Esophagus squamous epithelium (tissue), 5 donors: ENCODE data around the gene C11orf97. TPM values are rescaled to one million over a fixed set of nuclear protein-coding genes. Genes with fewer than 3 reads are reported as not detected.

ENCODE experiments used
- DNase-seq: peaks from one replicate; lab custom pipeline; 2025; lab: John Stamatoyannopoulos, UW
- H3K27ac ChIP-seq, 4 donors: fragments of 200-600 bp; sonication (generic); one replicate each; pipeline ENCODE4 v1.5.1; 2016 to 2019; ENCODE audit warnings: mild to moderate bottlenecking in 1 of 4
- H3K27me3 ChIP-seq, 4 donors: fragments of 200-600 bp; sonication (generic); 1 replicate in 3 of 4; 2 replicates in 1 of 4; pipeline versions ENCODE4 v1.5.1 to v1.6.0; 2017 to 2021; ENCODE audit warnings: antibody characterized with exemption in 1 of 4
- H3K36me3 ChIP-seq, 3 donors: fragments of 200-600 bp; sonication (generic); one replicate each; pipeline ENCODE4 v1.5.1; 2016 to 2019
- H3K4me1 ChIP-seq, 3 donors: fragments of 200-600 bp; sonication (generic); one replicate each; pipeline ENCODE4 v1.5.1; 2017 to 2019
- H3K4me3 ChIP-seq, 4 donors: fragments of 200-600 bp; sonication (generic); 1 replicate in 3 of 4; 2 replicates in 1 of 4; pipeline ENCODE4 v1.5.1; 2016 to 2019; ENCODE audit warnings: mild to moderate bottlenecking in 2 of 4, moderate library complexity in 1 of 4
- H3K9me3 ChIP-seq, 3 donors: fragments of 200-600 bp; sonication (generic); one replicate each; pipeline ENCODE4 v1.5.1; 2016 to 2019
- POLR2A ChIP-seq, 4 donors: fragments of 450-650 bp; IDR thresholded peaks; one replicate each; pipeline ENCODE4 v1.6.1; 2017; ENCODE audit warnings: antibody characterized with exemption in 4 of 4, mild to moderate bottlenecking in 4 of 4, moderate library complexity in 3 of 4
- WGBS, 2 donors: methylation state at CpG; one replicate each; pipeline ENCODE4 v1.1.5; 2018; 5-methylcytosine and 5-hydroxymethylcytosine counted together
- intact Hi-C: fragments of 100-400 bp; cut with DNase I; formaldehyde crosslinking; loops from one replicate; pipeline ENCODE4 v1.15.0; 2022
- total RNA-seq, 4 donors: library from RNA; depleted of rRNA; stranded (reverse); fragments of >200 nt; gene quantifications; one replicate each; pipeline ENCODE4 v1.1.0, GENCODE V29; 2016
- TF ChIP-seq, protein P1 (sequence below), 6 experiments: fragments of 450-650 bp in 4 of 6; fragments of 200-600 bp in 2 of 6; sonication (generic) in 2 of 6; IDR thresholded peaks; one replicate each; pipeline ENCODE4 v1.5.1; 2016 to 2019; ENCODE audit warnings: antibody characterized with exemption in 6 of 6, mild to moderate bottlenecking in 4 of 6, moderate library complexity in 4 of 6
- donor health status: DM: yes; HTN: yes; CAD: no.

C11orf97 gene
- total RNA-seq, 4 donors from 2014 or later: not detected

DNA sequence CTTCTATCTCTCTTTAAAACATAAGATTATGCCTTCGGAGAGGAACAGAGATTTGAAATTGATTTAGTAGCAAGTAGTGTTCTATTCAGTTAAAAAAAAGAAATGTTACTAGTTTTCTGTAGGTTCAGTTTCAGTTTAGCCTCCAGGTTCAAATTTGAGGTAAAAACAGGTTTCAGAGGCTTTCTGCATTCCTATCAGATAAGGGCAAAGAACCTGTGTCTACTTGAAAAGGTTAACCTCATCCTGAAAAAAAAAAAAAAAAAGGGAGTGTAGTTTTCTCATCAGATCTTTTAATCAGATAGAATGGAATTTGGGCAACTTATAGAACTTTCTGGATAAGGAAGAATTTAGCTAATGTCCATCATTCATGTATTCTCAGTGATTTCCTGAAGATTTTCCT lies 12.1 kb downstream of the C11orf97 start:
- TF ChIP-seq, protein P1, sequence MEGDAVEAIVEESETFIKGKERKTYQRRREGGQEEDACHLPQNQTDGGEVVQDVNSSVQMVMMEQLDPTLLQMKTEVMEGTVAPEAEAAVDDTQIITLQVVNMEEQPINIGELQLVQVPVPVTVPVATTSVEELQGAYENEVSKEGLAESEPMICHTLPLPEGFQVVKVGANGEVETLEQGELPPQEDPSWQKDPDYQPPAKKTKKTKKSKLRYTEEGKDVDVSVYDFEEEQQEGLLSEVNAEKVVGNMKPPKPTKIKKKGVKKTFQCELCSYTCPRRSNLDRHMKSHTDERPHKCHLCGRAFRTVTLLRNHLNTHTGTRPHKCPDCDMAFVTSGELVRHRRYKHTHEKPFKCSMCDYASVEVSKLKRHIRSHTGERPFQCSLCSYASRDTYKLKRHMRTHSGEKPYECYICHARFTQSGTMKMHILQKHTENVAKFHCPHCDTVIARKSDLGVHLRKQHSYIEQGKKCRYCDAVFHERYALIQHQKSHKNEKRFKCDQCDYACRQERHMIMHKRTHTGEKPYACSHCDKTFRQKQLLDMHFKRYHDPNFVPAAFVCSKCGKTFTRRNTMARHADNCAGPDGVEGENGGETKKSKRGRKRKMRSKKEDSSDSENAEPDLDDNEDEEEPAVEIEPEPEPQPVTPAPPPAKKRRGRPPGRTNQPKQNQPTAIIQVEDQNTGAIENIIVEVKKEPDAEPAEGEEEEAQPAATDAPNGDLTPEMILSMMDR (IDR thresholded peaks at IDR 0.05): no peak
- TF ChIP-seq POLR2A (IDR thresholded peaks at IDR 0.05): no peak
- no peak overlapping the region for H3K27ac ChIP-seq
- H3K36me3 ChIP-seq: no peaks in the 10 kb centered on the region
- DNase-seq: no peak
- intact Hi-C loops: loop anchor here (10.0 kb wide), 1 partner anchor 70 kb away; no protein-coding TSS in a partner anchor
- no peaks in the 10 kb centered on the region for H3K9me3 ChIP-seq
- H3K4me1 ChIP-seq: peaks cover 0 to 21% (median 0%) of the 10 kb centered on the region in 3 donors
- H3K27me3 ChIP-seq: peaks cover 0 to 3% (median 0%) of the 10 kb centered on the region in 4 donors
- WGBS, 2 donors: 85 to 89% methylated on average over 1 of the region's 1 CpG
- H3K4me3 ChIP-seq: no peak overlapping the region

DNA sequence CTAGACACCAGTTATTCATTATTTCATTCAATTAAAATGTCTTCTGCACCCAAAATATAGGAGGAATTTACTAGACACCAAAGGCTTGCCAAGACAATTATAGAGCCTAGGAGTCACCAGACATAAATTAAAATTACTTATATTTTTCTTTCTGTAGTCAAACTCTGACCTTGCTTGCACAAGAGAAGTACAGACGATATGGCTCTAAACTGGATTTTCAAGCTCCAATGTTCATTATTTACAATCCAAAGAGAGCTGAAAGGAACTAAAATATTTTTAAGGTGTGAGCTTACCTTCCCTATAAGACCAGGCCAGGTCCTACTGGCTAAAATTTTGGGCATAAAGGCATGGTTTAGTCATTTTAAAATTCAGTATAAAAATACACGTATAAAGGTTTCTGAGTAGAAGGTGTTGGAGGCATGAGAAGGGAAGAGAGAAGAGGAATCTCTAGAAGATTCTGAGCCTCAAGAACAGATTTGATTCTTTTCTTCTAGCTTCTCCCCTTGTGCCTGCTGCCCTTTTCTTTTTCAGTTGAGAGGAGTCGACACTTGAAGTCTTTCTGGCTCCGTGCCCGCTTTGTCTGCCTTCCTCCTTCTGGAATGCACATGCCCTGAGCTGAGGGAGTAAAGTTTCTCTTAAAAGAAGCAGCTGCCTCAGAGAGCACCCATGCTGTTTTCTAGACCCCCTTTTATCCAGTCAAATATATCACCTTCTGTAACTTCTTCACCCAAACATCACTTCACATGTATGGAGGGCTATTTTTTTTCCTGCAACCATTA lies 13.5 kb downstream of the C11orf97 start:
- Histone ChIP-seq H3K27ac (peak overlapping the region in 1 of 4 donors; percentile 18), H3K36me3 (no peaks in the 10 kb centered on the region), H3K4me3 (no peak overlapping the region), H3K9me3 (no peaks in the 10 kb centered on the region), H3K4me1 (peaks cover 0 to 21% (median 0%) of the 10 kb centered on the region in 3 donors), H3K27me3 (peaks cover 0 to 3% (median 0%) of the 10 kb centered on the region in 4 donors)
- WGBS, 2 donors: 23 to 26% methylated on average over 5 of the region's 5 CpGs
- TF ChIP-seq, protein P1 (IDR thresholded peaks at IDR 0.05): no peak
- TF ChIP-seq POLR2A (IDR thresholded peaks at IDR 0.05): no peak
- no peak for DNase-seq
- intact Hi-C loops: loop anchor here (10.0 kb wide), 1 partner anchor 69 kb away; no protein-coding TSS in a partner anchor

DNA sequence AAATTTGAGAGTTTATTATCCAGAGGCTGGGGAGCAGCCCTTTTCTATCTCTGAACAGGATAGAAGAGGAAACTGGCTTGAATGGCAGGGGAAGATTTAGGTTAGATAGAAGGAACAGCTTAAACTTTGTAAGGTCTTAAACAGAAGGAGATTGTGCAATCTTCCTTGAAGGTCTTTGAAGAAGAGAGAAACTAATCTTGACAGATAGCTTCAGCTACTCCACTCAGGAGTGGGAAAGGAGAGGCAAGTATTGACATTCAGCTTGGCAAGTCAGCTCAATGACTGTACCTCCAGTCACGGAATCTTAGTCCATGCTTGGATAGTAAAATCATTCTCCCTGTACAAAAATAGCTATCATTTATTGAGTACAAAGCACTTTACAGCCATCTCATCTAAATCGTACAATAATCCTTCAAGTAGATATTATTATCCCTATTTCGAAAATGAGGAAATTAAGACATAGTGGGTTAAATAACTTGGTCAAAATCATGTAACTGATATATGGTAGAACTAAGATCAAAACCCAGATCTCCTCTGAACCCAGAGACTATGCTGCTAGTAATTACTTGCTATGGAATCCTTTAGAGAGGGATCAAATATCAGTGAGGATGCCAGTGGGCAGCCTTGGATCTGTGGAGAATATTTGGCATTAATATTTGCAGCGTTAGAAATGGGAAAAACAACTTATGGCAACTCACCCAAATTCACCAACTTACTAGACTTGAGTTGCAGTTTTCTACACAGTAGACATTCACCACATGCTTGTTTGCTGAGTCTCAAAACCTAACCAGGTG lies 14.6 kb downstream of the C11orf97 start:
- Histone ChIP-seq H3K4me3 (no peak overlapping the region), H3K9me3 (no peaks in the 10 kb centered on the region)
- intact Hi-C loops: loop anchor here (10.0 kb wide), 1 partner anchor 68 kb away; no protein-coding TSS in a partner anchor

DNA sequence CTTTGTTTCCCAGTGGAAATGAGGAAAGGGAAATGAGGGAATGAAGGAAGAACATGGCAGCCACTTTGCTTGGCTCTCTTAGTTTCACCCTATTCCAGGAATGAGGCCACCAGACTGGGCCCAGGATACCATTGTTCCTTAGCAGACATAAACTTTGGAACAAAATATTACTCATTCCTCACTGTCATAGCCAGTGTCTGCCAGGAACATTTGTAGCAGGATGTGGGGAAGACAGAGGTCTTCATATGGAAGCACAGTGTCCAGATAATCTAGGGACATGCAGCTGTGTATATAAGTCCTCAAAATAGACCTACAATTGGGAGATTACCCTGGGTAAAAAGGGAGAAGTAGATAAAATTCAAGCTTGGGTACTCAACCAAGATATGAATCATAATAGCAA lies 16.3 kb downstream of the C11orf97 start:
- no peak for DNase-seq
- no peak for TF ChIP-seq POLR2A (IDR thresholded peaks at IDR 0.05)
- TF ChIP-seq, protein P1 (IDR thresholded peaks at IDR 0.05): no peak
- Histone ChIP-seq H3K27me3 (no peaks in the 10 kb centered on the region), H3K9me3 (no peaks in the 10 kb centered on the region), H3K4me1 (peaks cover 0 to 21% (median 0%) of the 10 kb centered on the region in 3 donors), H3K4me3 (no peak overlapping the region), H3K36me3 (no peaks in the 10 kb centered on the region), H3K27ac (no peak overlapping the region)
- intact Hi-C loops: loop anchor here (10.0 kb wide), 1 partner anchor 66 kb away; no protein-coding TSS in a partner anchor

More for the DNA sequence above, 14.6 kb downstream of the C11orf97 start:
- no peak for TF ChIP-seq POLR2A (IDR thresholded peaks at IDR 0.05)
- TF ChIP-seq, protein P1 (IDR thresholded peaks at IDR 0.05): no peak
- peaks cover 0 to 3% (median 0%) of the 10 kb centered on the region in 4 donors for H3K27me3 ChIP-seq
- 11 to 54% methylated on average over 4 of the region's 4 CpGs for WGBS, 2 donors
- DNase-seq: no peak
- H3K4me1 ChIP-seq: peaks cover 0 to 21% (median 0%) of the 10 kb centered on the region in 3 donors
- no peak overlapping the region for H3K27ac ChIP-seq
- no peaks in the 10 kb centered on the region for H3K36me3 ChIP-seq
